Mesothelial cell of epicardium (in vitro differentiated cells): ENCODE data around the gene TMEM121. TPM values are rescaled to one million over a fixed set of nuclear protein-coding genes. Genes with fewer than 3 reads are reported as not detected.

Experiments
- DNase-seq, 2 experiments: peaks; one replicate each; pipeline ENCODE4 v3.0.0; 2021; ENCODE audit warnings: low spot score in 2 of 2; ENCODE audit not compliant: unreplicated experiment in 2 of 2
- H3K27ac Mint-ChIP-seq: 2 replicates; pipeline ENCODE4 v1.8.0; 2021; ENCODE audit warnings: mixed read lengths
- H3K27me3 Mint-ChIP-seq: 2 replicates; pipeline ENCODE4 v1.8.0; 2021; ENCODE audit warnings: low read depth, mixed read lengths
- H3K36me3 Mint-ChIP-seq: 2 replicates; pipeline ENCODE4 v1.8.0; 2021; ENCODE audit warnings: mixed read lengths
- H3K4me1 Mint-ChIP-seq: 2 replicates; pipeline ENCODE4 v1.8.0; 2021; ENCODE audit warnings: mixed read lengths
- H3K4me3 Mint-ChIP-seq: 2 replicates; pipeline ENCODE4 v1.8.0; 2021; ENCODE audit warnings: mild to moderate bottlenecking, moderate library complexity, mixed read lengths
- H3K9me3 Mint-ChIP-seq: 2 replicates; pipeline ENCODE4 v1.8.0; 2021; ENCODE audit warnings: mixed read lengths
- CTCF ChIP-seq: fragments of 200-600 bp; sonication (generic); IDR thresholded peaks from one replicate; pipeline ENCODE4 v1.5.0; 2021; ENCODE audit warnings: antibody characterized with exemption; ENCODE audit not compliant: unreplicated experiment
- total RNA-seq: library from RNA; stranded (reverse); gene quantifications from 3 replicates; pipeline ENCODE4 v1.2.1, GENCODE V29; 2021

TMEM121 gene
- total RNA-seq, 1 donor from 2014 or later: 5.6 TPM

DNA sequence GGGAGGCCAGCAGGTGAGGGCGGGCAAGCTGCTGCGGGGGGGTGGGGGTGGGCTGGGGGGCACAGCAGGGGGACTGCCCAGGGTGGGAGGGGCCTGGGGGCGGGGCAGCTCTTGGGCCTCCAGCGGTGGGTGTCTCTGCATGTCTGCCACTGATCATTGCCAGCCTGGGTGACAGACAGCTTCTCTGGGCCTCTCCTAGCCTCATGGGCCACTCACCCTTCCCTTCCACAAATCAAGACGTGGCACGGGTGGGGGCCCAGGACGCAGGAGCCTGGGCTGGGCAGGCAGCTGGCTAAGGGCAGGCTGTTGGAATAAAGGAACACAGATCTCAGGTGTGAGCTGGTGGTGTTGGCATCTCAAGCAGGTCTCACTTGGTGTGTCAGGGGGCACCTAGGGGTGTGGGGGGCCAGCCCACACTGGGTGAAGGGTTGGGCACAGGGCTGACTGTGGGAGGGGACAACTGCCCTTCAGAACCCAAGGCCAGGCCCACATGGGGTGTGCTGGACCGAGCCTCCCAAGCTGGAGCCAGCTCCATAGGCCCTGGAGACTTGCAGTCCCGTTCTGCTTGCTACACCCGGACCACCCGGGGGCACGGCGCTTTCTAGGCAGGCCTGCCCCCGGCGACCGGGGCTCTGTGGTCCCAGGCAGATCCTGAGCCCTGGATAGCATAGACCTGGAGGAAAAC is 32.3 kb upstream of the TMEM121 start:
- Mint-ChIP-seq H3K9me3 (no peaks in the 10 kb centered on the region), H3K4me3 (no peak overlapping the region), H3K36me3 (no peaks in the 10 kb centered on the region), H3K27ac (no peak overlapping the region), H3K27me3 (peaks cover 4% of the 10 kb centered on the region), H3K4me1 (peaks cover 9% of the 10 kb centered on the region)
- no peak for TF ChIP-seq CTCF
- no peak for DNase-seq

- H3K9me3 Mint-ChIP-seq: no peaks in the 10 kb centered on the region
- no peak overlapping the region for H3K4me3 Mint-ChIP-seq
- H3K27me3 Mint-ChIP-seq: peaks cover 3% of the 10 kb centered on the region
- no peak for TF ChIP-seq CTCF
- no peak overlapping the region for H3K27ac Mint-ChIP-seq
- peak in 1 of 2 experiments; percentile 15 for DNase-seq
- H3K4me1 Mint-ChIP-seq: peaks cover 4% of the 10 kb centered on the region
- H3K36me3 Mint-ChIP-seq: no peaks in the 10 kb centered on the region
These were observed 31.8 kb upstream of the TMEM121 start for GRCh38 chr14:105494606-105494929.

GRCh38 chr14:105495101-105495989 is 31.0 kb upstream of the TMEM121 start:
- no peaks in the 10 kb centered on the region for H3K36me3 Mint-ChIP-seq
- H3K4me3 Mint-ChIP-seq: no peak overlapping the region
- no peak for TF ChIP-seq CTCF
- H3K27ac Mint-ChIP-seq: no peak overlapping the region
- peaks cover 3% of the 10 kb centered on the region for H3K4me1 Mint-ChIP-seq
- H3K27me3 Mint-ChIP-seq: peaks cover 2% of the 10 kb centered on the region
- H3K9me3 Mint-ChIP-seq: no peaks in the 10 kb centered on the region
- peak in 1 of 2 experiments; percentile 6 for DNase-seq

DNA sequence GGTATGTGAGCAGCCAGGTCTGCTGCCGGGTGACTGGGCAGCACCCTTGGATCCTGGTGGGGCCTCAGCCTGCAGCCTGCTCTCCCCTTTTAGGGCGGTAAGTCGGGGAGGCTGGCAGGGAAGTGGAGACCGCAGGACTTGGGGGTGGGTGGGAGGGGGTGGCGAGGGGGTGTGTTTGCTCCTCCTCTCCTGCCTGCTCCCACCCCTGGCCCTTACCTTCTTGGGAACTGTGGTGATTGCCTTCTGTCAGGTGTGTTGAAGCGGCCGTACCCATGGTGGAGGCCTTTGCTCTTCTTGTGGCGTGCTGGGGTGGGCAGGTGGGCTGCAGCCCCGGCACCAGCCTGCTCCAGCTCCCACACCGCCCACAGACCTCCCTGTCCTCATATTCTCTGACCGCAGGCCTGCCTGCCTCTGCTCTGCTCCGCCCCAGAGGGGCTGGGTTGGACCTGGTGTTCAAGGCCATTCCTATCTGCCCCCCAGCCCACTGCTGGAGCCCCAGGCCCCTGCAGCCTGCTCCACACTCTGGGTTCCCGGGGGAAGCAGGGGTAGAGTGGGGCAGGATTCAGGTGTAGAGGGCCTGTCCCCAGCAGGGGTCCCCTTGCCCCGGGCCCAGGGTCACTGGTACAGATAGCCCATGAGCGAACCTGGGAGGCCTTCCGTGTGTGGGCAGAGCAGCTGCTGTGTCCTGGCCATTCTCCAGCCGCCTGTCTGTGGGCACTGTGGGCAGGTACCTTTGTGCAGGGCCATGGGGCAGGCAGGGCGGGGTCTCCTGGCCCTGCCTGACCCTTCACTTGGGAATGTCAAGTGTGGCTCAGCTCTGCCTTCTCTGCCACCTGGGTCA is 30.2 kb upstream of the TMEM121 start:
- H3K4me1 Mint-ChIP-seq: peaks cover 3% of the 10 kb centered on the region
- no peaks in the 10 kb centered on the region for H3K36me3 Mint-ChIP-seq
- no peak overlapping the region for H3K27ac Mint-ChIP-seq
- no peaks in the 10 kb centered on the region for H3K27me3 Mint-ChIP-seq
- H3K9me3 Mint-ChIP-seq: no peaks in the 10 kb centered on the region
- H3K4me3 Mint-ChIP-seq: no peak overlapping the region
- DNase-seq: peak in 1 of 2 experiments; percentile 20
- TF ChIP-seq CTCF: no peak

GRCh38 chr14:105496831-105497591 is 29.4 kb upstream of the TMEM121 start:
- no peaks in the 10 kb centered on the region for H3K9me3 Mint-ChIP-seq
- H3K27me3 Mint-ChIP-seq: no peaks in the 10 kb centered on the region
- DNase-seq: no peak
- H3K27ac Mint-ChIP-seq: no peak overlapping the region
- no peak overlapping the region for H3K4me3 Mint-ChIP-seq
- no peaks in the 10 kb centered on the region for H3K4me1 Mint-ChIP-seq
- TF ChIP-seq CTCF: no peak
- H3K36me3 Mint-ChIP-seq: no peaks in the 10 kb centered on the region
